Upper lobe of right lung (tissue), 1 donor: ENCODE results near the gene TMEM138. TPM values are rescaled to one million over a fixed set of nuclear protein-coding genes. Genes with fewer than 3 reads are reported as not detected.
A peak's percentile ranks its signal among the peaks of the same experiment; 100 is the strongest.

Source experiments
- ATAC-seq: fragments of 200-7000 bp; cut with Tn5 transposase; one replicate; pipeline ENCODE4 v1.9.1; 2020; ENCODE audit warnings: mild to moderate bottlenecking, moderate library complexity
- DNase-seq: peaks from one replicate; pipeline ENCODE4 v3.0.0-alpha.2; 2020
- H3K27ac ChIP-seq: fragments of 200-600 bp; one replicate; pipeline ENCODE4 v1.8.0; 2022
- H3K27me3 ChIP-seq: fragments of 200-600 bp; one replicate; pipeline ENCODE4 v1.8.0; 2022; ENCODE audit warnings: mild to moderate bottlenecking
- H3K36me3 ChIP-seq: fragments of 200-600 bp; one replicate; pipeline ENCODE4 v1.8.0; 2022
- H3K4me1 ChIP-seq: fragments of 200-600 bp; one replicate; pipeline ENCODE4 v1.8.0; 2022
- H3K4me3 ChIP-seq: fragments of 200-600 bp; one replicate; pipeline ENCODE4 v1.8.0; 2022; ENCODE audit warnings: mild to moderate bottlenecking
- H3K9me3 ChIP-seq: fragments of 200-600 bp; one replicate; pipeline ENCODE4 v1.8.0; 2022
- CTCF ChIP-seq: fragments of 200-600 bp; IDR thresholded peaks from one replicate; pipeline ENCODE4 v1.8.0; 2022; ENCODE audit warnings: antibody characterized with exemption
- intact Hi-C: fragments of 100-400 bp; cut with DNase I; formaldehyde crosslinking; loops from one replicate; pipeline ENCODE4 v1.11.0; 2022
- total RNA-seq: library from RNA; stranded (reverse); fragmentation: NEBNext Ultra II Directional; extraction: Animal tissue kit (Norgen Biotek cat#: 25700); gene quantifications from one replicate; pipeline ENCODE4 v1.2.1, GENCODE V29; 2021
- donor health status: DM: no; HTN: yes; CAD: no; lungs with severe emphysema.

The TMEM138 gene
- total RNA-seq, 1 donor from 2014 or later: 46.3 TPM

GRCh38 chr11:61329871-61330270, 32.3 kb upstream of the TMEM138 start:
- Histone ChIP-seq H3K4me1 (peaks cover 23% of the 10 kb centered on the region), H3K9me3 (no peaks in the 10 kb centered on the region), H3K27me3 (no peaks in the 10 kb centered on the region), H3K27ac (no peak overlapping the region), H3K4me3 (no peak overlapping the region), H3K36me3 (peaks cover 55% of the 10 kb centered on the region)
- ATAC-seq: no peak
- DNase-seq: no peak
- intact Hi-C loops: no loop called here
- no peak for TF ChIP-seq CTCF

GRCh38 chr11:61331651-61332050, 30.5 kb upstream of the TMEM138 start:
- no peak for TF ChIP-seq CTCF
- ATAC-seq (no peak), DNase-seq (no peak)
- no peak overlapping the region for H3K27ac ChIP-seq
- intact Hi-C loops: no loop called here
- no peaks in the 10 kb centered on the region for H3K27me3 ChIP-seq
- H3K4me3 ChIP-seq: peak overlapping the region; percentile 97
- no peaks in the 10 kb centered on the region for H3K9me3 ChIP-seq
- H3K36me3 ChIP-seq: peaks cover 39% of the 10 kb centered on the region
- peaks cover 26% of the 10 kb centered on the region for H3K4me1 ChIP-seq

GRCh38 chr11:61332281-61332796, 29.8 kb upstream of the TMEM138 start:
- intact Hi-C loops: no loop called here
- ATAC-seq (peak; percentile 1), DNase-seq (no peak)
- no peaks in the 10 kb centered on the region for H3K27me3 ChIP-seq
- H3K9me3 ChIP-seq: no peaks in the 10 kb centered on the region
- peak overlapping the region; percentile 93 for H3K27ac ChIP-seq
- H3K4me3 ChIP-seq: peak overlapping the region; percentile 97
- H3K4me1 ChIP-seq: peaks cover 26% of the 10 kb centered on the region
- TF ChIP-seq CTCF: no peak
- peaks cover 32% of the 10 kb centered on the region for H3K36me3 ChIP-seq

GRCh38 chr11:61332797-61333549, 29.2 kb upstream of the TMEM138 start, which contains the start of the genes DDB1 and TKFC:
Gene DDB1 (minus strand): TSS chr11:61333105. CDS start chr11:61332968, 137 bp downstream.
Gene TKFC (plus strand): TSS chr11:61333228. CDS start chr11:61334729, 1,501 bp downstream.
- TF ChIP-seq CTCF: no peak
- H3K36me3 ChIP-seq: peaks cover 25% of the 10 kb centered on the region
- peak; percentile 99 for DNase-seq
- H3K27me3 ChIP-seq: no peaks in the 10 kb centered on the region
- H3K27ac ChIP-seq: peak within 1 kb of the TSS; percentile 93
- peak within 1 kb of the TSS; percentile 97 for H3K4me3 ChIP-seq
- H3K4me1 ChIP-seq: peaks cover 26% of the 10 kb centered on the region
- intact Hi-C loops: no loop called here
- H3K9me3 ChIP-seq: no peaks in the 10 kb centered on the region
- peak; percentile 97 for ATAC-seq

GRCh38 chr11:61333550-61334433, 28.4 kb upstream of the TMEM138 start:
- peaks cover 26% of the 10 kb centered on the region for H3K4me1 ChIP-seq
- H3K4me3 ChIP-seq: peak overlapping the region; percentile 97
- peak overlapping the region; percentile 93 for H3K27ac ChIP-seq
- peaks cover 17% of the 10 kb centered on the region for H3K36me3 ChIP-seq
- intact Hi-C loops: no loop called here
- no peaks in the 10 kb centered on the region for H3K9me3 ChIP-seq
- TF ChIP-seq CTCF: no peak
- ATAC-seq: no peak
- H3K27me3 ChIP-seq: no peaks in the 10 kb centered on the region
- no peak for DNase-seq
